ENCODE results near the gene VWA3A.
A peak's percentile ranks its signal among the peaks of the same experiment; 100 is the strongest.
"Not testable (repeated sequence)": the region's sequence is repeated elsewhere in the genome, so short reads cannot be mapped to it uniquely, and the experiment has no call there.

Gene VWA3A

GRCh38 chr16:22184615-22184968 lies 92.3 kb downstream of the VWA3A start:
- no peak for DNase-seq

GRCh38 chr16:22186517-22186916 lies 94.2 kb downstream of the VWA3A start:
- no peak for DNase-seq

- DNase-seq: no peak
These were observed 95.9 kb downstream of the VWA3A start for GRCh38 chr16:22188267-22188594.

- peak; percentile 52 for DNase-seq
These were observed 96.5 kb downstream of the VWA3A start for GRCh38 chr16:22188595-22189442.

- no peak for DNase-seq
These were observed 97.2 kb downstream of the VWA3A start for GRCh38 chr16:22189473-22190080.

GRCh38 chr16:22190081-22190775 lies 97.9 kb downstream of the VWA3A start:
- peak; percentile 94 for DNase-seq

- peak; percentile 94 for DNase-seq
These were observed 98.6 kb downstream of the VWA3A start for GRCh38 chr16:22190776-22191531.

GRCh38 chr16:22191532-22192260 lies 99.4 kb downstream of the VWA3A start:
- DNase-seq: no peak

- DNase-seq: no peak
These were observed 100.1 kb downstream of the VWA3A start for GRCh38 chr16:22192261-22193062.

- DNase-seq: no peak
These were observed 100.7 kb downstream of the VWA3A start for GRCh38 chr16:22193063-22193411.

GRCh38 chr16:22194707-22195444 lies 102.5 kb downstream of the VWA3A start:
- DNase-seq: no peak

GRCh38 chr16:22195445-22195694 lies 103.0 kb downstream of the VWA3A start:
- no peak for DNase-seq

GRCh38 chr16:22195695-22196558 lies 103.6 kb downstream of the VWA3A start:
- peak; percentile 84 for DNase-seq

GRCh38 chr16:22196559-22197168 lies 104.3 kb downstream of the VWA3A start:
- DNase-seq: not testable (repeated sequence)

GRCh38 chr16:22198547-22199293 lies 106.4 kb downstream of the VWA3A start:
- DNase-seq: no peak

- no peak for DNase-seq
These were observed 109.9 kb downstream of the VWA3A start for GRCh38 chr16:22202261-22202637.

- DNase-seq: no peak
These were observed 110.8 kb downstream of the VWA3A start for GRCh38 chr16:22203091-22203490.

- no peak for DNase-seq
These were observed 111.8 kb downstream of the VWA3A start for GRCh38 chr16:22204091-22204655.

GRCh38 chr16:22205577-22206012 lies 113.3 kb downstream of the VWA3A start:
- no peak for DNase-seq
